K562 (cell line): ENCODE measurements around the gene TMEM260. TPM values are rescaled to one million over a fixed set of nuclear protein-coding genes. Genes with fewer than 3 reads are reported as not detected.

Experiments
- CEBPB ChIP-seq: fragments of 450-650 bp; IDR thresholded peaks from 2 replicates; pipeline ENCODE4 v1.6.1; 2016; ENCODE audit warnings: missing genetic modification characterization, missing compliant biosample characterization
- CTBP1 ChIP-seq: fragments of 450-650 bp; IDR thresholded peaks from 2 replicates; pipeline ENCODE4 v1.6.1; 2016; ENCODE audit warnings: borderline replicate concordance
- GTF3C2 ChIP-seq: IDR thresholded peaks from 3 replicates; pipeline ENCODE4 v1.6.1; 2011; ENCODE audit warnings: borderline replicate concordance, mild to moderate bottlenecking, moderate library complexity; ENCODE audit not compliant: insufficient read length; ENCODE audit errors: extremely low read depth
- NR2C1 ChIP-seq, 2 experiments: fragments of 450-650 bp; IDR thresholded peaks; 2 replicates each; pipeline ENCODE4 v1.6.1; 2017; ENCODE audit warnings: mild to moderate bottlenecking in 2 of 2, antibody characterized with exemption in 1 of 2, inconsistent platforms in 1 of 2, missing compliant biosample characterization in 1 of 2, missing genetic modification characterization in 1 of 2
- TAF15 ChIP-seq: fragments of 200-400 bp; formaldehyde crosslinking; IDR thresholded peaks from 2 replicates; pipeline ENCODE4 v1.6.1; 2017; ENCODE audit warnings: mild to moderate bottlenecking, low read depth, low read length, moderate library complexity
- YBX1 ChIP-seq: fragments of 450-650 bp; IDR thresholded peaks from 2 replicates; pipeline ENCODE4 v1.7.1; 2016; ENCODE audit warnings: mild to moderate bottlenecking
- ZKSCAN1 ChIP-seq: fragments of 150-350 bp; IDR thresholded peaks from 2 replicates; pipeline ENCODE4 v1.6.1; 2016; ENCODE audit warnings: low read depth, low read length
- polyA plus RNA-seq, 8 experiments: library from polyadenylated mRNA; depleted of rRNA in 4 of 8; stranded (reverse) in 5 of 8; unstranded in 3 of 8; fragments of >200 nt; fragmentation: Nextera tagmentation in 2 of 8; fragmentation: Illumina TruSeq in 1 of 8; extraction: Ambion mirVana in 2 of 8; extraction: Trizol in 1 of 8; gene quantifications; 2 replicates each; pipeline versions ENCODE4 v1.2.1 to v1.2.3, GENCODE V29; 2011 to 2014; ENCODE audit warnings: inconsistent platforms in 1 of 8, missing spikeins in 1 of 8
- total RNA-seq, 7 experiments: library from RNA; depleted of rRNA in 6 of 7; stranded (reverse); fragments of >200 nt in 6 of 7; fragmentation: Illumina TruSeq in 2 of 7; extraction: Trizol in 2 of 7; gene quantifications; 2 replicates each; pipeline versions ENCODE4 v1.2.1 to v1.2.3, GENCODE V29; 2011 to 2021; ENCODE audit warnings: low replicate concordance in 1 of 7
- TF ChIP-seq, protein P1 (sequence below): fragments of 200-800 bp; sonication (Bioruptor generic); IDR thresholded peaks from 2 replicates; pipeline ENCODE4 v1.6.1; 2016; ENCODE audit warnings: missing genetic modification characterization, missing compliant biosample characterization
- TF ChIP-seq, protein P2 (sequence below): fragments of 250-450 bp; sonication (Bioruptor Pico); IDR thresholded peaks from 2 replicates; pipeline ENCODE4 v1.5.0; 2021; ENCODE audit warnings: mild to moderate bottlenecking, moderate library complexity
- TF ChIP-seq, protein P3 (sequence below): fragments of 450-650 bp; IDR thresholded peaks from 2 replicates; pipeline ENCODE4 v1.6.1; 2018; ENCODE audit not compliant: partially characterized antibody

Gene TMEM260
- total and polyA plus RNA-seq, 9 of the 15 experiments (the other 6 are each of a cell fraction or from before 2014, with no cell fraction given): 2.2 to 9.4 (median 6.0) TPM

GRCh38 chr14:56659964-56660551 is 80.5 kb downstream of the TMEM260 start (continued):
- TF ChIP-seq, protein P1, sequence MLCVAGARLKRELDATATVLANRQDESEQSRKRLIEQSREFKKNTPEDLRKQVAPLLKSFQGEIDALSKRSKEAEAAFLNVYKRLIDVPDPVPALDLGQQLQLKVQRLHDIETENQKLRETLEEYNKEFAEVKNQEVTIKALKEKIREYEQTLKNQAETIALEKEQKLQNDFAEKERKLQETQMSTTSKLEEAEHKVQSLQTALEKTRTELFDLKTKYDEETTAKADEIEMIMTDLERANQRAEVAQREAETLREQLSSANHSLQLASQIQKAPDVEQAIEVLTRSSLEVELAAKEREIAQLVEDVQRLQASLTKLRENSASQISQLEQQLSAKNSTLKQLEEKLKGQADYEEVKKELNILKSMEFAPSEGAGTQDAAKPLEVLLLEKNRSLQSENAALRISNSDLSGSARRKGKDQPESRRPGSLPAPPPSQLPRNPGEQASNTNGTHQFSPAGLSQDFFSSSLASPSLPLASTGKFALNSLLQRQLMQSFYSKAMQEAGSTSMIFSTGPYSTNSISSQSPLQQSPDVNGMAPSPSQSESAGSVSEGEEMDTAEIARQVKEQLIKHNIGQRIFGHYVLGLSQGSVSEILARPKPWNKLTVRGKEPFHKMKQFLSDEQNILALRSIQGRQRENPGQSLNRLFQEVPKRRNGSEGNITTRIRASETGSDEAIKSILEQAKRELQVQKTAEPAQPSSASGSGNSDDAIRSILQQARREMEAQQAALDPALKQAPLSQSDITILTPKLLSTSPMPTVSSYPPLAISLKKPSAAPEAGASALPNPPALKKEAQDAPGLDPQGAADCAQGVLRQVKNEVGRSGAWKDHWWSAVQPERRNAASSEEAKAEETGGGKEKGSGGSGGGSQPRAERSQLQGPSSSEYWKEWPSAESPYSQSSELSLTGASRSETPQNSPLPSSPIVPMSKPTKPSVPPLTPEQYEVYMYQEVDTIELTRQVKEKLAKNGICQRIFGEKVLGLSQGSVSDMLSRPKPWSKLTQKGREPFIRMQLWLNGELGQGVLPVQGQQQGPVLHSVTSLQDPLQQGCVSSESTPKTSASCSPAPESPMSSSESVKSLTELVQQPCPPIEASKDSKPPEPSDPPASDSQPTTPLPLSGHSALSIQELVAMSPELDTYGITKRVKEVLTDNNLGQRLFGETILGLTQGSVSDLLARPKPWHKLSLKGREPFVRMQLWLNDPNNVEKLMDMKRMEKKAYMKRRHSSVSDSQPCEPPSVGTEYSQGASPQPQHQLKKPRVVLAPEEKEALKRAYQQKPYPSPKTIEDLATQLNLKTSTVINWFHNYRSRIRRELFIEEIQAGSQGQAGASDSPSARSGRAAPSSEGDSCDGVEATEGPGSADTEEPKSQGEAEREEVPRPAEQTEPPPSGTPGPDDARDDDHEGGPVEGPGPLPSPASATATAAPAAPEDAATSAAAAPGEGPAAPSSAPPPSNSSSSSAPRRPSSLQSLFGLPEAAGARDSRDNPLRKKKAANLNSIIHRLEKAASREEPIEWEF (CRISPR knock-in tag): no peak
- TF ChIP-seq NR2C1 (IDR thresholded peaks at IDR 0.05): no peak
- TF ChIP-seq NR2C1 (tag; IDR thresholded peaks at IDR 0.05): no peak
- TF ChIP-seq, protein P2, sequence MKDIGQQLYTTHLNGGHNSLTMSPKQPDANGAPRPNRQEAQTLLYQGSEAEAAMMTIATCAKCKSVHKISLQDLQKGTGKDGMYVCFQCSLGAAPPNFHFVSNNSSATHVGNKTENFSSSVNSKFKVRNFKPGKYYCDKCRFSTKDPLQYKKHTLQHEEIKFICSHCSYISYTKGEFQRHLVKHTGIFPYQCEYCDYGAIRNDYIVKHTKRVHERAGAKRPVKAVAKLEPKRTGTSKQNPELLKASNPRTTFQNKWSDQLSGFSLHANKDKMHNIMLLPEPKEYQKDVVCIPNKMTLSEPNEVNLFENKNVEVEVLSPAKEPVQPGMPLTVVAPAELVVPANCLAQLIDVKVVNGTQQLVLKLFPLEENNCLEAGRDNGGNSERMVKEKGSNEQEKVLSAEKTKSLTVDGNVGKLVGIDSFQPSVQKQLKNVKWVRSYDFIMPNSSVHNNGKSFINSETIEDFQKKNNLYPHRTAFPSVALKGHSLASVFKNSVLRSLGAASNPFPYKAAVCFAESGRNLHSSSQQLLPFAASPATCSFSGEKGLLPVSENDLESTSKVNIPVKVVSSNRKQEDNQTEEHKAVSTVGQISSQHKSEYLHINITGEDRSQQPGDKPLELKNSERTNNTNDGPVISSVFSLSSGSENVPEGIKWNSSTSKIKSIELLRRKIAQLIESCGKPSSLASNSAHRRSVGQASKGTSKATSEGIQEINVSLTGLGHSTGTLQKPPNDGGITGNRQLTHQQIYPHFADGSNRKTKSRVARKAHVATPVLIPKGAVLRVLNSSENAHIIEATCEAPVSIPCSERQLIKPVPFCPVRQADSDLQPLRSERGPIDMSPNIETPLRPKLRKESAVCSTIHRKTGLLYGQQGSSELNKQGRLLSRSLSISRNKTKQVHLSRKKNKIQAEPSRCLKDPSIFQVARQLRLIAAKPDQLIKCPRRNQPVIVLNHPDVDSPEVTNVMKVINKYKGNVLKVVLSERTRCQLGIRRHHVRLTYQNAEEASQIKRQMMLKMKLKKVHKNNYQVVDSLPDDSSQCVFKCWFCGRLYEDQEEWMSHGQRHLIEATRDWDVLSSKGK (CRISPR knock-in tag): no peak
- TF ChIP-seq CTBP1: 0 out of 2 replicates have a peak, but pooled peaks have one; percentile 29
- TF ChIP-seq YBX1: no peak
- TF ChIP-seq GTF3C2: no peak
- no peak for TF ChIP-seq CEBPB
- no peak for TF ChIP-seq ZKSCAN1
- TF ChIP-seq, protein P3, sequence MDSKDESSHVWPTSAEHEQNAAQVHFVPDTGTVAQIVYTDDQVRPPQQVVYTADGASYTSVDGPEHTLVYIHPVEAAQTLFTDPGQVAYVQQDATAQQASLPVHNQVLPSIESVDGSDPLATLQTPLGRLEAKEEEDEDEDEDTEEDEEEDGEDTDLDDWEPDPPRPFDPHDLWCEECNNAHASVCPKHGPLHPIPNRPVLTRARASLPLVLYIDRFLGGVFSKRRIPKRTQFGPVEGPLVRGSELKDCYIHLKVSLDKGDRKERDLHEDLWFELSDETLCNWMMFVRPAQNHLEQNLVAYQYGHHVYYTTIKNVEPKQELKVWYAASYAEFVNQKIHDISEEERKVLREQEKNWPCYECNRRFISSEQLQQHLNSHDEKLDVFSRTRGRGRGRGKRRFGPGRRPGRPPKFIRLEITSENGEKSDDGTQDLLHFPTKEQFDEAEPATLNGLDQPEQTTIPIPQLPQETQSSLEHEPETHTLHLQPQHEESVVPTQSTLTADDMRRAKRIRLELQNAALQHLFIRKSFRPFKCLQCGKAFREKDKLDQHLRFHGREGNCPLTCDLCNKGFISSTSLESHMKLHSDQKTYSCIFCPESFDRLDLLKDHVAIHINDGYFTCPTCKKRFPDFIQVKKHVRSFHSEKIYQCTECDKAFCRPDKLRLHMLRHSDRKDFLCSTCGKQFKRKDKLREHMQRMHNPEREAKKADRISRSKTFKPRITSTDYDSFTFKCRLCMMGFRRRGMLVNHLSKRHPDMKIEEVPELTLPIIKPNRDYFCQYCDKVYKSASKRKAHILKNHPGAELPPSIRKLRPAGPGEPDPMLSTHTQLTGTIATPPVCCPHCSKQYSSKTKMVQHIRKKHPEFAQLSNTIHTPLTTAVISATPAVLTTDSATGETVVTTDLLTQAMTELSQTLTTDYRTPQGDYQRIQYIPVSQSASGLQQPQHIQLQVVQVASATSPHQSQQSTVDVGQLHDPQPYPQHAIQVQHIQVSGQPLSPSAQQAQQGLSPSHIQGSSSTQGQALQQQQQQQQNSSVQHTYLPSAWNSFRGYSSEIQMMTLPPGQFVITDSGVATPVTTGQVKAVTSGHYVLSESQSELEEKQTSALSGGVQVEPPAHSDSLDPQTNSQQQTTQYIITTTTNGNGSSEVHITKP: no peak
- no peak for TF ChIP-seq TAF15
